ENCODE measurements around the gene MYO16.
"Not testable (repeated sequence)": the region's sequence is repeated elsewhere in the genome, so short reads cannot be mapped to it uniquely, and the experiment has no call there.

MYO16 gene

GRCh38 chr13:108859197-108860012 lies 230.0 kb downstream of the MYO16 start:
- in situ Hi-C loops (cut with HindIII; ENCODE audit: low sequenced_read_pairs) = no loop called here

- in situ Hi-C loops (cut with HindIII; ENCODE audit: low sequenced_read_pairs) = no loop called here
Measured at GRCh38 chr13:108860418-108860817, 231.0 kb downstream of the MYO16 start.

- in situ Hi-C loops (cut with HindIII; ENCODE audit: low sequenced_read_pairs) = loop anchor here (25.0 kb wide), 1 partner anchor 540 kb away; no protein-coding TSS in a partner anchor
Measured at GRCh38 chr13:108877300-108877699, 247.9 kb downstream of the MYO16 start.

GRCh38 chr13:108878732-108879131 lies 249.3 kb downstream of the MYO16 start:
- in situ Hi-C loops (cut with HindIII; ENCODE audit: low sequenced_read_pairs) = loop anchor here (25.0 kb wide), 1 partner anchor 541 kb away; no protein-coding TSS in a partner anchor

GRCh38 chr13:108889324-108889984 lies 260.0 kb downstream of the MYO16 start:
- in situ Hi-C loops (cut with HindIII; ENCODE audit: low sequenced_read_pairs) = loop anchor here (25.0 kb wide), 1 partner anchor 552 kb away; no protein-coding TSS in a partner anchor

GRCh38 chr13:108895220-108895704 lies 265.9 kb downstream of the MYO16 start:
- in situ Hi-C loops (cut with HindIII; ENCODE audit: low sequenced_read_pairs) = loop anchor here (5.0 to 25.0 kb wide), 2 partner anchors 43 to 558 kb away; no protein-coding TSS in a partner anchor

GRCh38 chr13:108897955-108898354 lies 268.5 kb downstream of the MYO16 start:
- in situ Hi-C loops (cut with HindIII; ENCODE audit: low sequenced_read_pairs) = loop anchor here (5.0 to 25.0 kb wide), 2 partner anchors 46 to 561 kb away; no protein-coding TSS in a partner anchor

- in situ Hi-C loops (cut with HindIII; ENCODE audit: low sequenced_read_pairs) = no loop called here
Measured at GRCh38 chr13:108902405-108903155, 273.2 kb downstream of the MYO16 start.

- in situ Hi-C loops (cut with HindIII; ENCODE audit: low sequenced_read_pairs) = no loop called here
Measured at GRCh38 chr13:108903613-108904012, 274.2 kb downstream of the MYO16 start.

GRCh38 chr13:108911807-108912206 lies 282.4 kb downstream of the MYO16 start:
- in situ Hi-C loops (cut with HindIII; ENCODE audit: low sequenced_read_pairs) = no loop called here

GRCh38 chr13:108913731-108914130 lies 284.3 kb downstream of the MYO16 start:
- in situ Hi-C loops (cut with HindIII; ENCODE audit: low sequenced_read_pairs) = not testable (repeated sequence)

GRCh38 chr13:108915095-108915633 lies 285.8 kb downstream of the MYO16 start:
- in situ Hi-C loops (cut with HindIII; ENCODE audit: low sequenced_read_pairs) = no loop called here

- in situ Hi-C loops (cut with HindIII; ENCODE audit: low sequenced_read_pairs) = no loop called here
Measured at GRCh38 chr13:108915634-108916512, 286.5 kb downstream of the MYO16 start.

GRCh38 chr13:108917581-108917980 lies 288.2 kb downstream of the MYO16 start:
- in situ Hi-C loops (cut with HindIII; ENCODE audit: low sequenced_read_pairs) = no loop called here

GRCh38 chr13:108919036-108919907 lies 289.9 kb downstream of the MYO16 start:
- in situ Hi-C loops (cut with HindIII; ENCODE audit: low sequenced_read_pairs) = no loop called here

GRCh38 chr13:108920137-108920536 lies 290.7 kb downstream of the MYO16 start:
- in situ Hi-C loops (cut with HindIII; ENCODE audit: low sequenced_read_pairs) = no loop called here

GRCh38 chr13:108921238-108921637 lies 291.8 kb downstream of the MYO16 start:
- in situ Hi-C loops (cut with HindIII; ENCODE audit: low sequenced_read_pairs) = no loop called here

- in situ Hi-C loops (cut with HindIII; ENCODE audit: low sequenced_read_pairs) = no loop called here
Measured at GRCh38 chr13:108922108-108922507, 292.7 kb downstream of the MYO16 start.
